A549 (cell line): ENCODE data around the gene SMAGP. TPM values are rescaled to one million over a fixed set of nuclear protein-coding genes. Genes with fewer than 3 reads are reported as not detected.
A peak's percentile ranks its signal among the peaks of the same experiment; 100 is the strongest.

Experiments used
- ATAC-seq, 2 experiments: fragments of 200-7000 bp in 1 of 2; fragments of >200 bp in 1 of 2; cut with Nextera tagmentation in 1 of 2; cut with Tn5 transposase in 1 of 2; 3 replicates each; pipeline versions ENCODE4 v1.8.0 to v1.9.1; 2018 to 2020; ENCODE audit warnings: mild to moderate bottlenecking in 1 of 2, moderate library complexity in 1 of 2
- CTCF ChIA-PET: fragments of 300-600 bp; sonication (Branson Sonifier 250); formaldehyde crosslinking; extraction: SDS; loops from one replicate; lab custom pipeline; 2021; ENCODE audit warnings: antibody characterized with exemption, inconsistent platforms; lab: Yijun Ruan, JAX
- POLR2A ChIA-PET: fragments of 350-600 bp; formaldehyde crosslinking; extraction: SDS; loops from one replicate; lab custom pipeline; 2021; ENCODE audit warnings: antibody characterized with exemption, inconsistent platforms; lab: Yijun Ruan, JAX
- DNase-seq, 2 experiments: peaks; one replicate each; pipeline versions ENCODE4 v3.0.0 to v3.0.0-alpha.2; 2011 to 2016; ENCODE audit warnings: low read depth in 1 of 2, low spot score in 1 of 2
- FAIRE-seq: peaks from 2 replicates; lab custom pipeline; 2011; peaks lifted over from hg19 to GRCh38; lab: Jason Lieb, UNC
- H3K27ac ChIP-seq, 2 experiments: fragments of >200 bp; sonication (Bioruptor Twin); formaldehyde crosslinking; 3 replicates each; pipeline ENCODE4 v1.5.1; 2016 to 2017
- H3K4me1 ChIP-seq: fragments of >200 bp; sonication (Bioruptor Twin); formaldehyde crosslinking; 3 replicates; pipeline ENCODE4 v1.6.1; 2016
- H3K4me2 ChIP-seq: fragments of >200 bp; sonication (Bioruptor Twin); formaldehyde crosslinking; 3 replicates; pipeline ENCODE4 v1.6.1; 2016
- H3K4me3 ChIP-seq: fragments of >200 bp; sonication (Bioruptor Twin); formaldehyde crosslinking; 3 replicates; pipeline ENCODE4 v1.5.1; 2016
- H3K9me3 ChIP-seq: fragments of >200 bp; sonication (Bioruptor Twin); formaldehyde crosslinking; 3 replicates; pipeline ENCODE4 v1.6.1; 2016
- BHLHE40 ChIP-seq: IDR thresholded peaks from 2 replicates; pipeline ENCODE4 v1.6.1; 2012; ENCODE audit warnings: low read depth, low read length, inconsistent platforms
- CEBPB ChIP-seq, 2 experiments: fragments of >200 bp in 1 of 2; sonication (Bioruptor Twin) in 1 of 2; formaldehyde crosslinking in 1 of 2; IDR thresholded peaks; 2 replicates each; pipeline ENCODE4 v1.6.1; 2012 to 2016
- EHF ChIP-seq: fragments of 250-450 bp; sonication (Bioruptor Pico); IDR thresholded peaks from 2 replicates; pipeline ENCODE4 v1.5.0; 2020; ENCODE audit warnings: mild to moderate bottlenecking
- EP300 ChIP-seq, 2 experiments: fragments of >200 bp; sonication (Bioruptor Twin); formaldehyde crosslinking; IDR thresholded peaks; 2 replicates in 1 of 2; 3 replicates in 1 of 2; pipeline ENCODE4 v1.6.1; 2016 to 2017
- ESRRA ChIP-seq: fragments of 150-350 bp; IDR thresholded peaks from 2 replicates; pipeline ENCODE4 v1.6.1; 2014; ENCODE audit warnings: mild to moderate bottlenecking, low read length, borderline replicate concordance
- FOSL2 ChIP-seq, 2 experiments: fragments of 450-650 bp in 1 of 2; fragments of >200 bp in 1 of 2; sonication (Bioruptor Twin) in 1 of 2; formaldehyde crosslinking; IDR thresholded peaks; 2 replicates each; pipeline versions ENCODE4 v1.5.0 to v1.6.1; 2016 to 2020; ENCODE audit warnings: mild to moderate bottlenecking in 1 of 2, moderate library complexity in 1 of 2
- FOXS1 ChIP-seq: fragments of 250-450 bp; sonication (Bioruptor Pico); IDR thresholded peaks from 2 replicates; pipeline ENCODE4 v1.5.0; 2020; ENCODE audit warnings: mild to moderate bottlenecking, moderate library complexity
- GATA3 ChIP-seq: IDR thresholded peaks from 2 replicates; pipeline ENCODE4 v1.6.1; 2012; ENCODE audit warnings: borderline replicate concordance
- JUN ChIP-seq, 2 experiments: fragments of >200 bp; sonication (Bioruptor Twin); formaldehyde crosslinking; IDR thresholded peaks; 2 replicates in 1 of 2; 3 replicates in 1 of 2; pipeline ENCODE4 v1.6.1; 2016 to 2017
- KDM1A ChIP-seq: fragments of 200-600 bp; sonication (generic); IDR thresholded peaks from 2 replicates; pipeline ENCODE4 v1.6.1; 2016; ENCODE audit warnings: low read depth, mild to moderate bottlenecking
- MAFK ChIP-seq: fragments of 450-650 bp; IDR thresholded peaks from 2 replicates; pipeline ENCODE4 v1.6.1; 2014; ENCODE audit not compliant: partially characterized antibody
- NFE2L2 ChIP-seq: fragments of 150-350 bp; conservative IDR thresholded peaks from 2 replicates; pipeline ENCODE4 v1.6.1; 2014; ENCODE audit warnings: low read length
- RAD21 ChIP-seq, 2 experiments: fragments of >200 bp in 1 of 2; sonication (Bioruptor Twin) in 1 of 2; formaldehyde crosslinking in 1 of 2; IDR thresholded peaks in 1 of 2; conservative IDR thresholded peaks in 1 of 2; 2 replicates in 1 of 2; 3 replicates in 1 of 2; pipeline ENCODE4 v1.6.1; 2012 to 2018; ENCODE audit warnings: inconsistent platforms in 1 of 2
- SMC3 ChIP-seq: fragments of >200 bp; sonication (Bioruptor Twin); formaldehyde crosslinking; IDR thresholded peaks from 3 replicates; pipeline ENCODE4 v1.6.1; 2018; ENCODE audit warnings: inconsistent platforms
- TFCP2L1 ChIP-seq: fragments of 250-450 bp; sonication (Bioruptor Pico); IDR thresholded peaks from 2 replicates; pipeline ENCODE4 v1.5.0; 2021; ENCODE audit warnings: mild to moderate bottlenecking
- TP53 ChIP-seq: fragments of 250-450 bp; sonication (Bioruptor Pico); IDR thresholded peaks from 2 replicates; pipeline ENCODE4 v1.5.0; 2021; ENCODE audit warnings: mild to moderate bottlenecking, moderate library complexity
- ZC3H11A ChIP-seq: fragments of 450-650 bp; IDR thresholded peaks from 2 replicates; pipeline ENCODE4 v1.6.1; 2014; ENCODE audit warnings: antibody characterized with exemption, mild to moderate bottlenecking
- ZNF302 ChIP-seq: fragments of 250-450 bp; sonication (Bioruptor Pico); IDR thresholded peaks from 2 replicates; pipeline ENCODE4 v1.9.0; 2021; ENCODE audit warnings: inconsistent platforms, mild to moderate bottlenecking, moderate library complexity
- ZSCAN20 ChIP-seq: fragments of 250-450 bp; sonication (Bioruptor Pico); IDR thresholded peaks from 2 replicates; pipeline ENCODE4 v1.8.0; 2022; ENCODE audit warnings: mild to moderate bottlenecking, moderate library complexity
- WGBS: methylation state at CpG from one replicate; pipeline ENCODE4 v1.1.6; 2017; ENCODE audit errors: missing lambda C conversion rate; 5-methylcytosine and 5-hydroxymethylcytosine counted together
- polyA plus RNA-seq, 4 experiments: library from polyadenylated mRNA; depleted of rRNA in 3 of 4; stranded (reverse); fragments of >200 nt; fragmentation: RNase III in 1 of 4; extraction: RNeasy Plus Mini Kit Qiagen cat#74134 plus additional on column Dnase treatment in 1 of 4; gene quantifications; 2 replicates in 3 of 4; 3 replicates in 1 of 4; pipeline ENCODE4 v1.2.3, GENCODE V29; 2011 to 2017
- TF ChIP-seq, protein P1 (sequence below): fragments of 250-450 bp; sonication (Bioruptor Pico); IDR thresholded peaks from 2 replicates; pipeline ENCODE4 v1.5.0; 2021; ENCODE audit warnings: mild to moderate bottlenecking, moderate library complexity, borderline replicate concordance
- TF ChIP-seq, protein P2 (sequence below): fragments of 450-650 bp; IDR thresholded peaks from 2 replicates; pipeline ENCODE4 v1.6.1; 2014; ENCODE audit warnings: antibody characterized with exemption
- TF ChIP-seq, protein P3 (sequence below): IDR thresholded peaks from 2 replicates; pipeline ENCODE4 v1.6.1; 2012; ENCODE audit warnings: low read depth, borderline replicate concordance
- TF ChIP-seq, protein P4 (sequence below): fragments of >200 bp; sonication (Bioruptor Twin); formaldehyde crosslinking; IDR thresholded peaks from 3 replicates; pipeline ENCODE4 v1.5.1; 2016
- TF ChIP-seq, protein P5 (sequence below): fragments of >200 bp; sonication (Bioruptor Twin); formaldehyde crosslinking; IDR thresholded peaks from 2 replicates; pipeline ENCODE4 v1.6.1; 2016
- TF ChIP-seq, protein P6 (sequence below): IDR thresholded peaks from 2 replicates; pipeline ENCODE4 v1.6.1; 2012
- TF ChIP-seq, protein P7 (sequence below): IDR thresholded peaks from 2 replicates; pipeline ENCODE4 v1.6.1; 2012
- TF ChIP-seq, protein P8 (sequence below): fragments of 200-600 bp; sonication (generic); IDR thresholded peaks from 2 replicates; pipeline ENCODE4 v1.6.1; 2016; ENCODE audit warnings: antibody characterized with exemption, mild to moderate bottlenecking, moderate library complexity

The SMAGP gene
- polyA plus RNA-seq, 2 of the 4 experiments (the other 2 are of a cell fraction), result 15.5 to 27.2 TPM

DNA sequence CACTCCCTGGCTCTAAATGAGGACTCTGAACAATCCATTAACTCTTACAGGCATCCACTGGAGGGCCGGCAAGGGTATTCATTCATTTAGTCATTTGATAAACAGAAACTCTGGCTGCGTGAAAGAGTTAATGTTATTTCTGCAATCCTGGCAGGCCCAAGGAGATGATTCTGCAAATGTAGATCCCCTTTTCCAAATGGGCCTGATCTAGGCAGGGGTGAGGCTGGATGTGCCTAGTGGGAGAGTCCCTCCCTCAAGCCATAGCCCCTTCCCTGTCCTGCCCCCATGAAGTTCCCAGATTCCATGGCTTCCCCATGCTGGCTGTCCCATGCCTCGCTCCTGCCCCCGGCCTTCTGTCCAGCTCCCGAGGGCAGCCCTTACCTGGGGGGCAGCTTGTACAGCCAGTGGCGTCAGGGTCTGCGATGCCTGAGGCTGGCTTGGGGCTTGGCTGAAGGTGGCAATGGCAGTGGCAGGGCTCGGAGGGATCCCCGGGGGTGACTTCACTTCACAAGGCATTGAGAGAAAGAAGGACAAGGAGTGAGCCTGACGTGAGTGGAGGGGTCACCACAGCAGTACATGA is 70.8 kb downstream of the SMAGP start:
- ChIA-PET CTCF (no interaction called here), POLR2A (no interaction called here)
- no peak overlapping the region for H3K4me3 ChIP-seq
- TF ChIP-seq ZSCAN20 (CRISPR knock-in tag) (no peak), GATA3 (no peak), ZC3H11A (no peak), KDM1A (no peak), EP300 (IDR thresholded peaks at IDR 0.05) (no peak), FOSL2 (IDR thresholded peaks at IDR 0.05) (no peak), FOSL2 (CRISPR knock-in tag; IDR thresholded peaks at IDR 0.05) (no peak), RAD21 (conservative IDR thresholded peaks at IDR 0.05 in 1 of 2, IDR thresholded peaks at IDR 0.05 in 1 of 2) (no peak), EHF (CRISPR knock-in tag) (no peak), SMC3 (no peak), BHLHE40 (no peak), NFE2L2 (no peak), JUN (IDR thresholded peaks at IDR 0.05) (no peak), TP53 (CRISPR knock-in tag) (no peak), ESRRA (no peak), MAFK (no peak)
- TF ChIP-seq, protein P1, sequence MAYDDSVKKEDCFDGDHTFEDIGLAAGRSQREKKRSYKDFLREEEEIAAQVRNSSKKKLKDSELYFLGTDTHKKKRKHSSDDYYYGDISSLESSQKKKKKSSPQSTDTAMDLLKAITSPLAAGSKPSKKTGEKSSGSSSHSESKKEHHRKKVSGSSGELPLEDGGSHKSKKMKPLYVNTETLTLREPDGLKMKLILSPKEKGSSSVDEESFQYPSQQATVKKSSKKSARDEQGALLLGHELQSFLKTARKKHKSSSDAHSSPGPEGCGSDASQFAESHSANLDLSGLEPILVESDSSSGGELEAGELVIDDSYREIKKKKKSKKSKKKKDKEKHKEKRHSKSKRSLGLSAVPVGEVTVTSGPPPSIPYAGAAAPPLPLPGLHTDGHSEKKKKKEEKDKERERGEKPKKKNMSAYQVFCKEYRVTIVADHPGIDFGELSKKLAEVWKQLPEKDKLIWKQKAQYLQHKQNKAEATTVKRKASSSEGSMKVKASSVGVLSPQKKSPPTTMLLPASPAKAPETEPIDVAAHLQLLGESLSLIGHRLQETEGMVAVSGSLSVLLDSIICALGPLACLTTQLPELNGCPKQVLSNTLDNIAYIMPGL, result no peak
- TF ChIP-seq, protein P2, sequence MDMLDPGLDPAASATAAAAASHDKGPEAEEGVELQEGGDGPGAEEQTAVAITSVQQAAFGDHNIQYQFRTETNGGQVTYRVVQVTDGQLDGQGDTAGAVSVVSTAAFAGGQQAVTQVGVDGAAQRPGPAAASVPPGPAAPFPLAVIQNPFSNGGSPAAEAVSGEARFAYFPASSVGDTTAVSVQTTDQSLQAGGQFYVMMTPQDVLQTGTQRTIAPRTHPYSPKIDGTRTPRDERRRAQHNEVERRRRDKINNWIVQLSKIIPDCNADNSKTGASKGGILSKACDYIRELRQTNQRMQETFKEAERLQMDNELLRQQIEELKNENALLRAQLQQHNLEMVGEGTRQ, result no peak
- TF ChIP-seq, protein P3, sequence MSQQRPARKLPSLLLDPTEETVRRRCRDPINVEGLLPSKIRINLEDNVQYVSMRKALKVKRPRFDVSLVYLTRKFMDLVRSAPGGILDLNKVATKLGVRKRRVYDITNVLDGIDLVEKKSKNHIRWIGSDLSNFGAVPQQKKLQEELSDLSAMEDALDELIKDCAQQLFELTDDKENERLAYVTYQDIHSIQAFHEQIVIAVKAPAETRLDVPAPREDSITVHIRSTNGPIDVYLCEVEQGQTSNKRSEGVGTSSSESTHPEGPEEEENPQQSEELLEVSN, result no peak
- TF ChIP-seq, protein P4, sequence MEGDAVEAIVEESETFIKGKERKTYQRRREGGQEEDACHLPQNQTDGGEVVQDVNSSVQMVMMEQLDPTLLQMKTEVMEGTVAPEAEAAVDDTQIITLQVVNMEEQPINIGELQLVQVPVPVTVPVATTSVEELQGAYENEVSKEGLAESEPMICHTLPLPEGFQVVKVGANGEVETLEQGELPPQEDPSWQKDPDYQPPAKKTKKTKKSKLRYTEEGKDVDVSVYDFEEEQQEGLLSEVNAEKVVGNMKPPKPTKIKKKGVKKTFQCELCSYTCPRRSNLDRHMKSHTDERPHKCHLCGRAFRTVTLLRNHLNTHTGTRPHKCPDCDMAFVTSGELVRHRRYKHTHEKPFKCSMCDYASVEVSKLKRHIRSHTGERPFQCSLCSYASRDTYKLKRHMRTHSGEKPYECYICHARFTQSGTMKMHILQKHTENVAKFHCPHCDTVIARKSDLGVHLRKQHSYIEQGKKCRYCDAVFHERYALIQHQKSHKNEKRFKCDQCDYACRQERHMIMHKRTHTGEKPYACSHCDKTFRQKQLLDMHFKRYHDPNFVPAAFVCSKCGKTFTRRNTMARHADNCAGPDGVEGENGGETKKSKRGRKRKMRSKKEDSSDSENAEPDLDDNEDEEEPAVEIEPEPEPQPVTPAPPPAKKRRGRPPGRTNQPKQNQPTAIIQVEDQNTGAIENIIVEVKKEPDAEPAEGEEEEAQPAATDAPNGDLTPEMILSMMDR, result no peak
- TF ChIP-seq, protein P5, sequence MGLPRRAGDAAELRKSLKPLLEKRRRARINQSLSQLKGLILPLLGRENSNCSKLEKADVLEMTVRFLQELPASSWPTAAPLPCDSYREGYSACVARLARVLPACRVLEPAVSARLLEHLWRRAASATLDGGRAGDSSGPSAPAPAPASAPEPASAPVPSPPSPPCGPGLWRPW, result no peak
- ATAC-seq (no peak), DNase-seq (no peak), FAIRE-seq (no peak)
- H3K4me2 ChIP-seq, result no peak overlapping the region
- WGBS, result 89% methylated on average over 8 of the region's 10 CpGs
- no peaks in the 10 kb centered on the region for H3K9me3 ChIP-seq
- H3K27ac ChIP-seq, result no peak overlapping the region
- H3K4me1 ChIP-seq, result no peaks in the 10 kb centered on the region

DNA sequence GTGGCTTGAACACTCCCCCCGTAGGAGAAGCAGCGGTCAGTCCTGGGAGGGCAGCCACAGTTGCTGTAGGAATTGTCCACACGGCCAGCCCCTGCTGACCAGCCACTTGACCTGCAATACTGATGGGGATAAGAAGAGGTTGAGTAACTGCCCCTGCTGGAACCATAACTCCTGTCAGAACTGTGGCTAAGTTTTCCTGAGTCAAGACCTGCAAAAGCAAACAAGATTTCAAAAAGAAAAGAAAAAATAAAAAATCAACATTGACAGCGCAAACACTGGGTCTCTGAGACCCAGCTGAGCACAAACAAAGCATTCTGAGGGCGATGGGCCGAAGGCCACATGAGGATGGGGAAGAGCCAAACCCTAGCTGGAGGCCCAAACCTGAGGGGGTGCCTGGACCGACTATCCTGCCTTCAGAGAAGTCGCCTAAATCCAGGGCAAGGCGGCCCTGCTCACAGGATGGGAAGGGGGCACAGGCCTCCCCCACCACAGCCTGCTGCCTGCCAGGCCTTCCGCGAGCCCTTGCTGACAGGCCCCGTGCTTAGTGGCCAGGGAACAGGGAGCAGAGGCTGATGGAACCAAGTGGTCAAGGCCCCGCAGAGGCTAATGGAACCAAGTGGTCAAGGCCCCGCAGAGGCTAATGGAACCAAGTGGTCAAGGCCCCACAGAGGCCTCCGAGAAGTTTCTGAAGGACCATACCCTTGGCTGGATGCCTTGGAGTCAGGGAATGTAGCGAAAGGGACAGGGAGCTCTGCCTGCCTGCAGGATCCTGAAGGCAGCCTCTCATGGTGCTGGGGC is 71.4 kb downstream of the SMAGP start:
- Histone ChIP-seq H3K9me3 (no peaks in the 10 kb centered on the region), H3K27ac (no peak overlapping the region), H3K4me2 (no peak overlapping the region), H3K4me3 (no peak overlapping the region), H3K4me1 (no peaks in the 10 kb centered on the region)
- ChIA-PET CTCF (no interaction called here), POLR2A (no interaction called here)
- FAIRE-seq, result no peak
- DNase-seq, result no peak
- 80% methylated on average over 14 of the region's 16 CpGs for WGBS
- peak in 1 of 2 experiments; percentile 37; a peak in 2 of 6 replicates for ATAC-seq
- TF ChIP-seq TFCP2L1, result no peak
- no peak for TF ChIP-seq KDM1A
- TF ChIP-seq ZNF302 (CRISPR knock-in tag), result no peak
- TF ChIP-seq FOXS1 (CRISPR knock-in tag), result no peak
- TF ChIP-seq, protein P6, sequence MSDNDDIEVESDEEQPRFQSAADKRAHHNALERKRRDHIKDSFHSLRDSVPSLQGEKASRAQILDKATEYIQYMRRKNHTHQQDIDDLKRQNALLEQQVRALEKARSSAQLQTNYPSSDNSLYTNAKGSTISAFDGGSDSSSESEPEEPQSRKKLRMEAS, result no peak
- TF ChIP-seq, protein P7, sequence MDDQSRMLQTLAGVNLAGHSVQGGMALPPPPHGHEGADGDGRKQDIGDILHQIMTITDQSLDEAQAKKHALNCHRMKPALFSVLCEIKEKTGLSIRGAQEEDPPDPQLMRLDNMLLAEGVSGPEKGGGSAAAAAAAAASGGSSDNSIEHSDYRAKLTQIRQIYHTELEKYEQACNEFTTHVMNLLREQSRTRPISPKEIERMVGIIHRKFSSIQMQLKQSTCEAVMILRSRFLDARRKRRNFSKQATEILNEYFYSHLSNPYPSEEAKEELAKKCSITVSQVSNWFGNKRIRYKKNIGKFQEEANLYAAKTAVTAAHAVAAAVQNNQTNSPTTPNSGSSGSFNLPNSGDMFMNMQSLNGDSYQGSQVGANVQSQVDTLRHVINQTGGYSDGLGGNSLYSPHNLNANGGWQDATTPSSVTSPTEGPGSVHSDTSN, result no peak
- no peak for TF ChIP-seq SMC3
- TF ChIP-seq, protein P8, sequence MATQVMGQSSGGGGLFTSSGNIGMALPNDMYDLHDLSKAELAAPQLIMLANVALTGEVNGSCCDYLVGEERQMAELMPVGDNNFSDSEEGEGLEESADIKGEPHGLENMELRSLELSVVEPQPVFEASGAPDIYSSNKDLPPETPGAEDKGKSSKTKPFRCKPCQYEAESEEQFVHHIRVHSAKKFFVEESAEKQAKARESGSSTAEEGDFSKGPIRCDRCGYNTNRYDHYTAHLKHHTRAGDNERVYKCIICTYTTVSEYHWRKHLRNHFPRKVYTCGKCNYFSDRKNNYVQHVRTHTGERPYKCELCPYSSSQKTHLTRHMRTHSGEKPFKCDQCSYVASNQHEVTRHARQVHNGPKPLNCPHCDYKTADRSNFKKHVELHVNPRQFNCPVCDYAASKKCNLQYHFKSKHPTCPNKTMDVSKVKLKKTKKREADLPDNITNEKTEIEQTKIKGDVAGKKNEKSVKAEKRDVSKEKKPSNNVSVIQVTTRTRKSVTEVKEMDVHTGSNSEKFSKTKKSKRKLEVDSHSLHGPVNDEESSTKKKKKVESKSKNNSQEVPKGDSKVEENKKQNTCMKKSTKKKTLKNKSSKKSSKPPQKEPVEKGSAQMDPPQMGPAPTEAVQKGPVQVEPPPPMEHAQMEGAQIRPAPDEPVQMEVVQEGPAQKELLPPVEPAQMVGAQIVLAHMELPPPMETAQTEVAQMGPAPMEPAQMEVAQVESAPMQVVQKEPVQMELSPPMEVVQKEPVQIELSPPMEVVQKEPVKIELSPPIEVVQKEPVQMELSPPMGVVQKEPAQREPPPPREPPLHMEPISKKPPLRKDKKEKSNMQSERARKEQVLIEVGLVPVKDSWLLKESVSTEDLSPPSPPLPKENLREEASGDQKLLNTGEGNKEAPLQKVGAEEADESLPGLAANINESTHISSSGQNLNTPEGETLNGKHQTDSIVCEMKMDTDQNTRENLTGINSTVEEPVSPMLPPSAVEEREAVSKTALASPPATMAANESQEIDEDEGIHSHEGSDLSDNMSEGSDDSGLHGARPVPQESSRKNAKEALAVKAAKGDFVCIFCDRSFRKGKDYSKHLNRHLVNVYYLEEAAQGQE, result no peak
- TF ChIP-seq CEBPB (IDR thresholded peaks at IDR 0.05), result no peak
